ENCODE results near the gene ERGIC3.

ERGIC3 gene

GRCh38 chr20:35582741-35583404 is 41.0 kb downstream of the ERGIC3 start:
- no peak overlapping the region for H3K4me3 ChIP-seq (ENCODE audit: low read length)
- no peak for DNase-seq (ENCODE audit: low read depth)
- no peak for TF ChIP-seq CTCF (IDR thresholded peaks at IDR 0.05; ENCODE audit: insufficient read depth, low read depth, low read length, missing control alignments)

- DNase-seq (ENCODE audit: low read depth), result no peak
- TF ChIP-seq CTCF (IDR thresholded peaks at IDR 0.05; ENCODE audit: insufficient read depth, low read depth, low read length, missing control alignments), result no peak
- no peak overlapping the region for H3K4me3 ChIP-seq (ENCODE audit: low read length)
These were observed 42.0 kb downstream of the ERGIC3 start for GRCh38 chr20:35583636-35584560.

DNA sequence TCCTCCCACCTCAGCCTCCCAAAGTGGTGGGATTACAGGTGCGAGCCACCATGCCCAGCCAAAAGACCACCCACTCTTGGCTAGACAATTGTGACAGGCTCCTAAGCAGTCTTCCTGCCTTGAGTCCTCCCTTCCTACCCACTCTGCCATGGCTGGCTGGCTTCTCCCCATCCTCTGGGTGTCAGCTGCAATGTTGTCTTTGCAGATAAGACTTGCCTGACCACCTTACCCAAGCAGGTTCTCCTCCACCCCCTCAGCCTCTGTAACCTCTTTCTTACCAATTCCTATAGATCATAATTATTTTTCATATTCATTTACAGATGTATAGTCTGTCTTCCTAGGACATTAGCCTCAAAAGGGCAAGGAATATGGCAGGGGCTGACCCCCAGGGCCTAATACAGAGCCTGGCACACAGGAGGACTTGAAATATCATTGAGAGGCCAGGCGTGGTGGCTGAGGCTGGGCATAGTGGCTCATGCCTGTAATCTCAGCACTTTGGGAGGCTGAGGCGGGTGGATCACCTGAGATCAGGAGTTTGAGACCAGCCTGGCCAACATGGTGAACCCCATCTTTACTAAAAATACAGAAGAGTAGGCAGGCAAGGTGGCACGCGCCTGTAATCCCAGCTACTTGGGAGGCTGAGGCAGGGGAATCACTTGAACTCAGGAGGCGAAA is 45.0 kb downstream of the ERGIC3 start:
- H3K4me3 ChIP-seq (ENCODE audit: low read length), result no peak overlapping the region
- no peak for DNase-seq (ENCODE audit: low read depth)
- no peak for TF ChIP-seq CTCF (IDR thresholded peaks at IDR 0.05; ENCODE audit: insufficient read depth, low read depth, low read length, missing control alignments)

DNA sequence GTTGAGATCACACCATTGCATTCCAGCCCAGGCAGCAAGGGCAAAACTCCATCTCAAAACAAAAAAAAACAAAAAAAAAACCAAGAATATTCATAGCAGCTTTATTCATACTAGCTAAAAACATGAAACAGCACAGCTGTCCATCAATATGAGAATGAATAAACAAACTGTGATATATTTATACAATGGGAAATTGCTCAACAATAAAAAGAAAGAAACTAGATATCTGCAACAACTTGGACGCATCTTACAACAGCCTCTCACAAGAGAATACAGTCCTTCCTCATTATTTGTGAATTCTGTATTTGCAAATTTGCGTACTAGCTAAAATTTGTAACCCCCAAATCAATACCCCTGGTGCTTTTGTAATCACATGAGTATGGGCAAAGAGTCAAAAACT is 45.6 kb downstream of the ERGIC3 start:
- no peak for TF ChIP-seq CTCF (IDR thresholded peaks at IDR 0.05; ENCODE audit: insufficient read depth, low read depth, low read length, missing control alignments)
- H3K4me3 ChIP-seq (ENCODE audit: low read length), result no peak overlapping the region

GRCh38 chr20:35588397-35588796 is 46.5 kb downstream of the ERGIC3 start:
- TF ChIP-seq CTCF (IDR thresholded peaks at IDR 0.05; ENCODE audit: insufficient read depth, low read depth, low read length, missing control alignments), result no peak

More for the DNA sequence above, 45.6 kb downstream of the ERGIC3 start:
- no peak for DNase-seq (ENCODE audit: low read depth)

GRCh38 chr20:35592339-35592974 is 50.6 kb downstream of the ERGIC3 start:
- no peak for DNase-seq (ENCODE audit: low read depth)
- no peak overlapping the region for H3K4me3 ChIP-seq (ENCODE audit: low read length)
- TF ChIP-seq CTCF (IDR thresholded peaks at IDR 0.05; ENCODE audit: insufficient read depth, low read depth, low read length, missing control alignments), result no peak

More at GRCh38 chr20:35588397-35588796, 46.5 kb downstream of the ERGIC3 start:
- DNase-seq (ENCODE audit: low read depth), result no peak
- H3K4me3 ChIP-seq (ENCODE audit: low read length), result no peak overlapping the region
